ENCODE results near the gene MICAL2.

Gene MICAL2

GRCh38 chr11:12076840-12077534 is 33.4 kb upstream of the MICAL2 start:
- no peak for DNase-seq (ENCODE audit: low spot score)

GRCh38 chr11:12077535-12078280 is 32.7 kb upstream of the MICAL2 start:
- no peak for DNase-seq (ENCODE audit: low spot score)

GRCh38 chr11:12079726-12080556 is 30.4 kb upstream of the MICAL2 start:
- peak; percentile 41 for DNase-seq (ENCODE audit: low spot score)

DNA sequence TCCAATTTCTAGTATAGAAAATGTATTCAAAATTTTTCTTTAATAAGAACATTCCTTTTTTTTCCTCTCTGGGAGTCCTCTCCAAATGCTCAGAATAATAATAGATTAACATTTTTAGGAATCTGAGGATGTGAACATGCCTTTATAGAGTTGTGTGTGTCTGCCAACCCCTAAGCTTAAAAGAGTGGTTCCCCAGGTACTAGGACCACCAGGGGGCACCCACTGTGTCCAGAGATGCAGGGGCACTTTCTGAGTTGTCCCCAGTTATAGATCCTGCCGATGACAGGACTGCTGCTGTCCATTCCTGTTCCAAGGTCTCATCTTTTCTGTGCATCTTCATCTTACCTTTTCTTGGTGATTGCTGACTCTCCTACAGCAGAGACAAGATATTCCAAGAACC is 27.0 kb upstream of the MICAL2 start:
- DNase-seq (ENCODE audit: low spot score), result no peak

DNA sequence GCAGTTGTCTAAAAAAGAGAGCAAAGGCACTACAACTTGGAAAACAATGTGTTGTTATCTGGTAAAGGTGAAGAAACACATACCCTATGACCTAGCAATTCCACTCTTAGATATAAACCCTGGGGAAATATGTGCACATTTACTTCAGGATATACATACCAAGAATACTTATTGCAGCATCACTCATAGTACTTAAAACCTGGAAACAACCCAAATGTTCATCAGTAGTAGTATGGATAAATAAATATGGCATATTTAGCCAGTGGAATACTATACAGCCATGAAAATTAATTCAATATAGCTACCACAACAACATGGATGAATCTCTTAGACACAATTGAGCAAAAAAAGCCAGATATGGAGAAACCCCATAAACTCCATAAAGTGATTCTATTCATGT is 26.1 kb upstream of the MICAL2 start:
- DNase-seq (ENCODE audit: low spot score), result no peak

- no peak for DNase-seq (ENCODE audit: low spot score)
Measured at GRCh38 chr11:12085371-12086251, 24.8 kb upstream of the MICAL2 start.

- DNase-seq (ENCODE audit: low spot score), result no peak
Measured at GRCh38 chr11:12086271-12087074, 23.9 kb upstream of the MICAL2 start.

- DNase-seq (ENCODE audit: low spot score), result no peak
Measured at GRCh38 chr11:12087075-12088004, 23.1 kb upstream of the MICAL2 start.

DNA sequence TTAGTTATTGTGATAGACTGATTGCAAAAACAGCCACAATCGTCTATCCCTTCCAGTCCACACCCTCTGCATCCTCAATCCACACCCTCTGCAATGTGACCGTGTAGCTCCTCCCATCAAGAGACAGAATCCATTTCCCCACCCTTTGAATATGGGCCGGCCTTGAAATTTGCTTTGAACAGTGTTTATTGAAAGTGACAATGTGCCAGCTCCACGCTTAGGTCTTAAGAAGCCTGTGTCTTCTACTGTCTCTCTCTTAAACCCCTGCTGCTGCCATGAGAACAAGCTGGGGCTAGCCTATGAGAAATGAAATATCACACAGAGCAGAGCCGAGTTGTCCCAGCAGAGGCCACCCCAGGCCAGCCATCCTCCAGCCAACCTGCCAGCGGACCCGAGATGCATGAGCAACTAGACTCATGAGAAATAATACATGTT is 22.3 kb upstream of the MICAL2 start:
- DNase-seq (ENCODE audit: low spot score), result peak; percentile 56

DNA sequence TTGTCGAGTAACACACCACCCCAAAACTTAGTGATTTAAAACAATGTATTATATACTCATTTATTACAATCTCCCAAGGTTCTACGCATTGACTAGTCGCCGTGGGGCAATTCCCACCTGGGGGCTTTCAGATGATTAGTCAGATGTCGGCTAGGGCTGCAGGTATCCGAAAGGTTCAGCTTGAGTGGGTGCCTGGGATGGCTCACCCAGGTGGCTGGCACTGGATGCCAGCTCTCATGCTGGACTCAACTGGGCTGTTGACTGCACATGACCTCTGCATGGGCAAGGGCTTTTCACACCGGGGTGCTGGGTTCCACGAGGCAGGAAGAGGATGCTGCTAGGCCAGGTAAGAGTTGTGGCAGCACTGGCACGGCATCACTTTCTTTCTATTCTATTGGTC is 21.9 kb upstream of the MICAL2 start:
- no peak for DNase-seq (ENCODE audit: low spot score)

GRCh38 chr11:12089041-12089440 is 21.3 kb upstream of the MICAL2 start:
- DNase-seq (ENCODE audit: low spot score), result no peak

DNA sequence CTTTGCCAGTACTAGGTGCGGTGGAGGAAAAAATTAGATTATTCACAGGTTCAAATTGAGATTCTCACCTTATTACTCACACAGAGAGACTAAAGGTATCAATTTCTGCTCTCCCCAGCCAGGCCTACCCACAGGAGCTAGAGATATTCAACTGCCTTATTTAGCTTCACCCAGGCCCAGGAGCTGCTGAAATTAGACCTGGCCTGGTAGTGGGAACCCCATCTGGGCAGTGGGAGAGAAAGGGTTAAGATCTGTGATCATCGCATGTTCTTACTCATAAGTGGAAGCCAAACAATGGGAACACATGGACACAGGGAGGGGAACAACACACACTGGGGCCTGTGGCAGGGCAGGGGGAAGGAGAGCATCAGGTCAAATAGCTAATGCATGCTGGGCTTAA is 20.9 kb upstream of the MICAL2 start:
- DNase-seq (ENCODE audit: low spot score), result no peak

DNA sequence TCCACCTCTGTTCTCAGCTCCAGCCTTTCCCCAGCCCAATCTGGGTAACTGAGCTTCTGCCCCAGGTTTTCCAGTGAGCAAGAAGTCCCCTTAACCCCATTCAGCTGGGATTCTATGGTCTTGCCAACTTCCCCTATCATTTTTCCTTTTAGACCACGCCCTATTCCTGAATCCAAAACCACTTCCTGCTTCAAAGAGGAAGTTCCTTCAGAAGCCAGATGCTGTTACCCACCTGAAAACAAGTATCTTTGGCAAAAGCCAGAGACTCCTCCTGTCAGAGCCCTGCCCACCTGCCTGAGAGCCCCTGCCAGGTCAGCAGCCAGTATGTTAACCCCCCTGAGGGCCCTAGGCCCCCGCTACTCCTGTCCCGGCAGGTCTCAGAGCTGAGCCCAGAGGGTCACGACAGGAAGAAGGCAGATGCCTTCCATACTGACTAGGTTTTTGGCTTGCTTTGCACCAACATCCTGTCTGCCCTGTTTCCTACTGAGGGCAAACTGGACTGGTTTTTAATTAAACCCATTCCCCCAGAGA is 20.3 kb upstream of the MICAL2 start:
- DNase-seq (ENCODE audit: low spot score), result no peak

DNA sequence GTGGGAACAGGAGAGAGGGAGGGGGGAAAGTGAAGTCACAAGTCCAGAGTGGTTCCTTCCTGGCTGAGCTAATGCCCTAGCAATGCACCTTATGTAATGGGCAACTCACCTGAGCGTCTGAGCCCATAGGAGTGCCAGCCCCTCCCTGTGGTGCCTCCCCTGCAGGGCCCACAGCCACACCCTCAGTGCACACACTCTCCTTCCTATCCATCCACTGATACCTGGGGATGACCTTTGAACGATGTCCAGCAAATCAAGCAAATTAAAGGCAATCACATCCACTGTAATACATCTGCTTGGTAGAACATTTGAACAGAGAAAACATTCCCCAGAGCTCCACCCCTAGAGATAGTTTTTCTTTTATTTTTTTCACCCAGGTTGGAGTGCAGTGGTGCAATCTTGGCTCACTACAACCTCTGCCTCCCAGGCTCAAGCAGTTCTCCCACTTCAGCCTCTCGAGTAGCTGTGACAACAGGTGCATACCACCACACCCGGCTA is 19.6 kb upstream of the MICAL2 start:
- DNase-seq (ENCODE audit: low spot score), result no peak

DNA sequence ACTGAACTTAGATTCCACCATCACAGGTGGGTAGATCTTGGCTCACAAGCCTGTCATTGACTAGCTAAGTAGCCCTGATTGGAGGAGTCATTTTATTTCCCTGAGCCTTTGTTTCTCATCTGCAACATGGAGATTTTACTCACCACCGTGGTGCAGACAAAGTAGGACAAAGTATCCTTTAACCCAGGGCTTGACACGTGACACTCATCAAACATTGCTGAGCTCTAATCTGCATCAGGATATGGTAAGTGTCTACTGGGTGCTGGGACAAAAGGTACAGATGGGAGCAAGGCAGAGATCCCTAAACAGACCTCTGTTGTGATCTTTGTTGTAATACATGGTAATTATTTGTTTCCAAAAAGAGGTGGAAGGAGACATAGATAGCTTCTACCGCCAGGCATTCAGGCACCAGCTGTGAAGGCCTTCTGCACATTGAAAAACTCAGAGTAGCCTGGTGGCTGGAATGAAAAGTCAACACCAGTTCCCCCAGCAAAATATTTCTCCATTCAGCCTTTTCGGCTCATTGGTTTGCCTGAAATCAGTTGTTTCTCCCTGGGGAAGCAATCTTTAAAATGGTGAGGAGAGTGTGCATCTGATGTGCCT is 18.3 kb upstream of the MICAL2 start:
- DNase-seq (ENCODE audit: low spot score), result no peak

DNA sequence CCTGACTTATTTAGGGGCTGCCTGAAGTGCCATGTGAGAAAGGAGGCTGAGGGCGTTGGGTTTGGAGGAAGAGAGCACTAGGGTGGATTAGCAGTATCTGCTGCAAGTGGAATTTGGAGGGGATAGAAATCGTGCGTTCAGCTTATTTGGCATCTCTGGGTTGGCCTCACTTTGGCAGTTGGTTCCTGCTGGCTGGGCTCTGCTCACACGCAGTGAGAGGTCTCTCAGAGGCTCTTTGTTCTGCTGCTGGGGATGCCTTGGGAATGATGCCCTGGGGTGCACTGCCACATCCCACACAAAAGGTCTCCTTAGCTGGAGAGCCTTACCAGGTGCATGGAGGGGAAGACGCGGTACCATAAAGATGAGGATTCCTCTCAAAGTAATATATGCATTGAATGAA is 17.7 kb upstream of the MICAL2 start:
- DNase-seq (ENCODE audit: low spot score), result peak; percentile 71

DNA sequence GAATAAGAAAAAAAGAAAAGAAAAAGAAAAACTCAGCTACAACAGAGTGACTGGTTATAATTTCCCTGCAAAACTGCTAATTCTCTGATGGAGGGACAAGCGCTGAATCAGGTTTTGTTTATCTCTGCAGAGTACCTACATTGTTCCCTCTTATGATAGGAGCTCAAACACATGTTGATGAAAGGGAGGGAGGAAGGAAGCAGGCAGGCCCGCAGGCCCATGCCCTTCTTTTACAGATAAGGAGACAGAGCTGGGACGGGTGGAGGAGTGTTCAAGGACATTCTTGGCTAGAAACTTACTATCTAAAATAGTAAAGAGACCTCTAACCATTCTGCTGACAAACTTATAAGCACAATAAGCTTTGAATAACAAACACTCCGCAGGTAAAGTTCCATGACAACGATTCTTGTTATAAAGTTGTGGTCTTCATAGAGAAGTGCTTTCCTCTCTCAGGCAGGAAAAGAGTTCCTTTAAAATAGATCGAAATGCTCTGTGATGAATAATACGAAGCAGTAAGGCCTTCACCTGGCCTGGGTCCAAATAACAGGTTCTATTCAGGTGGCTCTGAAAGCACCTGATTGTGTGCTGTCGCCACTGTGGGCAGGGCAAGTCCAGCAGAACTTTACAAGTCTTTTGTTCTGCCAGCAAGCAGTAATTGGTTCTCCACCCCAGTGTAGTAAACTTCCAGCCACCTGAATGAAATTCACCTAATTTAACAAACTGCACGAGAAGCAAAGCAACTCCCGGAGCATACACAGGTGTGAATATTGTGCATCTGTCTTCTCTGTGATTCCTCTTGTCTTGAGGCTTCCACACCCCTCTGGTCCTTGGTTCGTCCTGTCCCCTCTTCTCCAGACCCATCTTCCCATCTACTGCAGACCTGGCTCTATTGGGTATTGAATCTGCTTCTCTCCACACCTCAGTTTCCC is 15.3 kb upstream of the MICAL2 start:
- DNase-seq (ENCODE audit: low spot score), result no peak

DNA sequence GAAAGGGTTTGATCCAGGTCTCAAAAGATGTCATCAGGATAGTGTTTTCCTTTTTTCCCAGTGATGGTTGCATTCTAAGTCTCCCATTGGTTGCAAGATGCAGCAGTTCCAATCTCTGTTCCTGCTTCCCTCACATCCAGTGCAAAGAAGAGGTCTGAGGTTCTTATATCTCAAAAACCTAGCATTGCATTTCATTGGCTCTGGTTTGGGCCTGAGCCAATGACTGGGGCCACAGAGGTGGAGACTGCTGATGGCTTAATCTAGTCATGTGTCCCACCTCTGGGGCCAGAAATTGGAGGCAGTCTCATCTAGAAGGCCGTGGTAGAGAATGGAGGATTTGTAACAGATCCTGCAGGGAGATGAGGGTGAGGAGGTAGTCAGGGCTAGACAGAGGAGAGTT is 13.2 kb upstream of the MICAL2 start:
- DNase-seq (ENCODE audit: low spot score), result no peak
